Hematopoietic multipotent progenitor cell treated with erythropoietin and hydrocortisone succinate and interleukin-3 and kit ligand, for 17 days (in vitro differentiated cells): ENCODE measurements around the gene STX1B.

Source experiments
- DNase-seq: peaks from one replicate; pipeline ENCODE4 v3.0.0-alpha.2; 2015; ENCODE audit warnings: low spot score

STX1B gene

GRCh38 chr16:31010585-31011325 lies at the start of gene STX1B:
STX1B (minus strand) TSS chr16:31010638; CDS start chr16:31010396, 242 bp downstream.
- DNase-seq = no peak

DNA sequence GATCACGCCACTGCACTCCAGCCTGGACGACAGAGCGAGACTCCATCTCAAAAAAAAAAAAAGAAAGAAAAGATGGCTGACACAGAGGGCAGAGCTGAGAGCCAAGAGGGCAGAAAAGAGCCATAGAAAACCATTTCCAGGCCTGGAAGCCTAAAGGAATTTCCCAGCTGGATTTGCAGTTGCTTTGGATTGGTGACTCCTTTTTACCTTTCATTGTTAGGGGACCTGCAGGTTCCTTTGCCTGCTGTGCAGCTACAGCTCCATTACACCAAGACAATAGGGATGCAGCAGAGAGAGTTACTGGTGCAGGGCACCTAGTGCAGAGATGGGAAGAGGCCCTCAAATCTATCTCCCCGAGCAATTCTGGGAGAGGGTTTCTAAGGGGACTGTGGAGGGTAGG lies 45.2 kb upstream of the STX1B start:
- DNase-seq = no peak

GRCh38 chr16:31052114-31052513 lies 41.7 kb upstream of the STX1B start:
- peak; percentile 39 for DNase-seq

DNA sequence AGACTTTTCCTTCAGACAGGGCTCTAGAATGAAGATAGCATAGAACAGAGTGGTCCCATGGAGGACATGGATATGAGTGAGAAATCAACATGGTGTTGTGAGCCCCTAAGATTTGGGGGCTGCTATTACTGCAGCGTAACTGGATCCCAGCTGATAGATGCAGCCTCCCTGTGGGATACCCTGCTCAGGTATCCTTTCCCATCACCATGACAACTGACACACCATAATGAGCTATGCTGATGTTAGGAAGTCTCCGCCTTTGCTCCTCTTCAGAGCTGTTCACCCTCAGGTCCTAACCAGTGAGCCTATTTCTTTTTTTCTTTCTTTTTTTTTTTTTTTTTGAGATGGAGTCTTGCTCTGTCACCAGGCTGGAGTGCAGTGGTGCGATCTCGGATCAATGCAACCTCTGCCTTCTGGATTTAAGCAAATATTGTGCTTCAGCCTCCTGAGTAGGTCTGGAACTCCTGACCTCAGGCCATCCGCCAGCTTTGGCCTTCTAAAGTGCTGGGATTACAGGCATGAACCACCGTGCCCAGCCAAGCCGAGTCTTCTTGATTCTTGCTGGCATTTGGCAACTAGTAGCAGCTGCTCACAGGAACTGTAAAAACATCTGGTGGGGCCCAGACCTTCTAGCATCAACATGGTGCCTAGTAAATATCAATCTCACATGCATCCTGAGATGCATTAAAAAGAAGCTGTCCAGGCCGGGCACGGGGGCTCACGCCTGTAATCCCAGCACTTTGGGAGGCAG lies 40.0 kb upstream of the STX1B start:
- no peak for DNase-seq

DNA sequence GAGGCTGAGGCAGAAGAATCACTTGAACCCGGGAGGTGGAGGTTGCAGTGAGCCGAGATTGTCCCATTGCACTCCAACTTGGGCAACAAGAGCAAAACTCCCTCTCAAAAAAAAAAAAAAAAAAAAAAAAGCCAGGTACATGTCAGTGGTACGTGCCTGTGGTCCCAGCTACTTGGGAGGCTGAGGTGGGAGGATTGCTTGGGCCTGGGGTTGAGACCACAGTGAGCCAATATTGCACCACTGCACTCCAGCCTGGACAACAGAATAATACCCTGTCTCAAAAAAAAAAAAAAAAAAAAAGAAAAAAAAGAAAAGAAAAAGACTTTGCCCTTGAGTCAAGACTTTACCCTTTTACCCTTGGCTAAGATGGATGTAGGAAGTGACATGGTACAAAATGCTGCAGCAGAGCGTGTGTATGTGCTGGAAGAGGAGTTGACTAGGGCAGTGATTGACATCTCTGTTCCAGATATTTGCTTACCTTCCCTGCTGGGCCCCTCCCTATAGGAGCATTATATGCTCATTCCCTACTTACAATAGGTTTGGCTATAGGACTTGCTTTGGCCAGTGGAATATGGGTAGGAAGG lies 33.6 kb upstream of the STX1B start:
- DNase-seq = no peak

DNA sequence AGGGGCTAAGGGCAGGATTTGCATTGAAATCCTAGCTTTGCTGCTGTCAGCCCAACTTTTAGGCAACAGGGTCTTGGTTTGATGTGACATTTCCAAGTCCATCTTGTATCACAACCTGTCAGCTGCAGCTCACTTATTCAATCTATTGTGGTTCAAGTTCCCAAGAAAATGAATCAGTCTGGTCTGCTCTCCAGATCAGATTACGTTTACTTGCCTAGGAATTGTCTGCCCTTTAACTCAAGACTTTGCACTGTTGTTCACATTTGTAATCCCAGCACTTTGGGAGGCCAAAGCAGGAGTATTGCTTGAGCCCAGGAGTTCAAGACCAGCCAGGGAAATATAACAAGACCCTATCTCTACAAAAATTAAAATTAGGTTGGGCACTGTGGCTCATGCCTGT lies 32.9 kb upstream of the STX1B start:
- DNase-seq = no peak

DNA sequence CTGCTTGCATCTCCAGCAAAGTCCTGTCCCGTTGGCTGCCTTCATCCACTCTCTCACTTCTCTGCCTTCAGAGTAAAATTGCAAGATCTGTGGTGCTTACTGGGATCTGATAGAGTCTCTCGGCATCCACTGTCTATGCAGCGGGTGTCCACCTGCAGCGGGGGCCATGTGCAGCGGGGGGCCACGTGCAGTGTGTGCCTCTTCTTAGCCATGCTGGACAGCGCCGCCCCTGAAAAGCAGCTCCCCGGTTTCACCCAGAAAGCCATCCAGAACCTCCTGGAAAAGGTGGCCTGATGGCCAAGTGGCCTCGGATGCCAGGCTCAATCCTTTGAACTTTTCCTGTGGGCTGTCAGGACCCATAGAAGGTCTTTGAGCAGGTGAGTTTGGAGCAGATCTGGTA lies 32.4 kb upstream of the STX1B start:
- DNase-seq = no peak

DNA sequence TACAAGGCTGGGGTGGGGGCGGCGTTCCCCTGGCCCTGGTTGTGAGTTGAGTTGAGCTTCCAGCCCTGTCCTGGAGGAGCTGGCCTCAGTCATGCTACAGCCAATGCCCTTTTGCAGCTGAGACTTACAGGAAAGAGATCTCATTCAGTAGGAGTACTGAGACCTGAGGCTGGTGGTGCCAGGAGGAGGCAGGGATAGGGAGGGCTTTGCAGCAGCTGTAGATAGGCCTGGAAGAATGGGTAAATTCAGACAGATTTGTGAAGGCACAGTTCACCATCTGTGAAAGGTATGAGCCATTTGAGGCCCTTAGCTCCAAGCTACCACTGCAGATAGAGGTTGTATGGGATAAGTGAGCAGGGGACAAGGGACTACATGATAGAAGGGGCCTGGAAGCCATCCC lies 28.6 kb upstream of the STX1B start:
- DNase-seq = no peak

GRCh38 chr16:31036691-31037090 lies 26.3 kb upstream of the STX1B start:
- DNase-seq = no peak

GRCh38 chr16:31033709-31034492 lies 23.5 kb upstream of the STX1B start:
- DNase-seq = peak; percentile 96

DNA sequence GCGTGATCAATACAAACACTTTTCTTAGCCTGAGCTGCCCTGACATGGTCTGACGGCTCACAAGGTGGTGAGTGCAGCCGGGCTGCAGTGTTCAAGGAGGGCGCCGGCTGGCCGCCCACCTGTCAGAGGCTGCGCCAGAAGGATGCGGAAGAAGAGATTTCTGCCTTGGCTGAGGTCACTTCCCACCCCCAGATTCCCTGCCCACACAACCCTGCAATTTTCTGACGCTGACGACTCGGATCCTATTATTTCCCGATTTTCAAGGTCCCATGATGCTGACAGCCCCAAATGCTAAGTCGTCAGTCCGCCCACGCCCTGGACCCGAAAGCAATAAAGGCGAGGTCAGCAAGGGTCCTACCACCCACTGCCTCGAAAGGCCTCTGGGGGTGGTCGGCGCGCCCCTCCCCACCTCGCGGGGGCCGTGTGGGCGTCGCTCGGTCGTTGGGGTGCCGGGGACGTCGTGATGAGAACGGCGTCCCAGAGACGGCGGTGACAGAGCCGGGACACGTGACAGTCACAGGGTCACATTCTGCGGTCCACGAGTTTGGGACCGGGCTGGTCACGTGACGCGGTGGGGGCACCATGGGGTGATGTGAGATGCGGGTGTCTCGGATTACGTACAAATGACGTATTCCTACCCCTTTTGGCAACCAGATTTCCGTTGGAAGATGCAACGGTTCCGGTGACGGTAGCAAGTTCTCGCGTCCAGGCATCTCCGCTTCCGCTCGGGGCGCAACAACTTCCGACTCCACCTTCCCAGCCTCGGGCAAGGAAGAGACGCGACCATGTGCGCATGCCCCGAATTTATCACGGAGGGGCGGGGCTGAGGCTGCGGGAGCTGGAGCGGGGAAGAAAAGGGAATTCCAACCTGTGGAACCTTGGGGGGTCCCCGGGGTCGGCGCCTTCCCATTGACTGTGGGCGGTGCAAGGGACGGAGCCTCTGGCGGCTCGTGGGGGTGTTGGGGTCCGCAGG lies 22.6 kb upstream of the STX1B start, which contains the start of gene STX4:
Gene STX4 (plus strand): TSS at position 823 of the 973 bp plus-strand sequence. CDS start 248 bp downstream, outside the sequence.
- peak; percentile 99 for DNase-seq

DNA sequence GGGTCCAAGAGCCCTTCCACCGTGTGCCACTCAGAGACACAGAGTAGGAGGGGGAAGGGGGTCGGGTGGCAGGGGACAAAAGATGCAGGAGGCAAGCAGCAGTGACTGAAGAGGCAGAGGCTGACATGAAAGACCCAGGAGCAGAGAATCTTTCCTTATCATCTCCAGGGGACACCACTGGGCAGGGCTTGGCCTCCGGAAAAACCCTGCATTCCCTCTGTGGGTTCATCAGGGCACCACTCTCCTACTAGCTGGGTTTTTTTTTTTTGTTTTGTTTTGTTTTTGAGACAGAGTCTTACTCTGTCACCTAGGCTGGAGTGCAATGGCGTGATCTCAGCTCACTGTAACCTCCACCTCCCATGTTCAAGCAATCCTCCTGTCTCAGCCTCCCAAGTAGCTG lies 20.8 kb upstream of the STX1B start:
- peak; percentile 36 for DNase-seq

DNA sequence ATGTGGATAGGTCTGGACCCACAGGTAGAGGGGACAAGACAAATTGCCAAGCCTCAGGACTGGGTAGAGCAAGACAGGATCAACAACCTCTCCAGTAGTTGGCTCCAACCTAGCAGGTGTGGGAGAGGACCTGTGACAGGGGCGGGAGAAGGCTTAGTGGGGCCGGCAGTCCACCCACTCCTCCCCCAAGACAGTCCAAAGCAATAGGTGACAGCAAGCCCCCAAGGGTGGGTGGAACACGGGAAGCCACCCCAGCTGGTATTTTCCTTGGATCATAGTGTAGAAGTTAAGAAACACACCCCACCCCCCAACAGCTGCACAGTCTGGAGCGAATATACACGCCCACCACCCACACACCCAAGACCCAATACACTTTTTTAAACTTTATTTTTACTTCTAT lies 18.8 kb upstream of the STX1B start:
- no peak for DNase-seq

DNA sequence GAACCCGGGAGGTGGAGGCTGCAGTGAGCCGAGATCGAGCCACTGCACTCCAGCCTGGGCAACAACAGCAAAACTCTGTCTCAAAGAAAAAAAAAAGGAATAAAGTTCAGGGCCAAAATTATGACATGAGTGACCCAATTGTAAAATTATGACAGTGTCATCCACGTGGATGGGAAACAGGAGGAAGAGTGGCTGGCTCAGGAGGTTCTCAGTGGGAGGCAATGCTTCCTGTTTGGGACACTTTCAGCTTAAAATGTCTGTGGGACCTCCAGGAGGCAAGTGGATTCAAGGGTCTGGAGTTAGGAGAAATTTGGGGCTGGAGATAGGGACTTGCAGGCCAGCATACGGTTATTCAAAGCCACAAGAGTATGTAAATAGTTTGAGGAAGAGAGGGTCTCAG lies 14.9 kb upstream of the STX1B start:
- DNase-seq = no peak

DNA sequence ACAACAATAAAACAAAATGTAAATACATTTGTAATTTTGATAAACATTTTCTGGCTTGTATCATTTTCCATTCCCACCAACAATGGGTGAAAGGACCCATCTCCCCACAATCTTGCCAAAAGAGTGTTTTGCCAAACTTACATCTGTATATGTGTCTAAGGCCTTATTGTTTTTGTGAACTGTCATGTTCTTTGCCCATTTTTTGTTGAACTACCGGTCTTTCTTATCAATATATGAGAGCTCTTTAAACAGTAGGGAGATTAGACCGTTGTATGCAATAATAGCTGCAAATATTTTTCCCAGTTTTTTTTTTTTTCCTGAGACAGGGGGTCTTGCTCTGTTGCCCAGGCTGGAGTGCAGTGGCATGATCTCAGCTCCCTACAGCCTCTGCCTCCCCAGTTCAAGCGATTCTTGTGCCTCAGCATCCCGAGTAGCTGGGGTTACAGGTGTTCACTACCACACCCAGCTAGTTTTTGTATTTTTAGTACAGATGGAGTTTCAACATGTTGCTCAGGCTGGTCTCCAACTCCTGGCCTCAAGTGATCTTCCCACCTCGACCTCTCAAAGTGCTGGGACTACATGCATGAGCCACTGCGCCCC lies 13.3 kb upstream of the STX1B start:
- DNase-seq = no peak

DNA sequence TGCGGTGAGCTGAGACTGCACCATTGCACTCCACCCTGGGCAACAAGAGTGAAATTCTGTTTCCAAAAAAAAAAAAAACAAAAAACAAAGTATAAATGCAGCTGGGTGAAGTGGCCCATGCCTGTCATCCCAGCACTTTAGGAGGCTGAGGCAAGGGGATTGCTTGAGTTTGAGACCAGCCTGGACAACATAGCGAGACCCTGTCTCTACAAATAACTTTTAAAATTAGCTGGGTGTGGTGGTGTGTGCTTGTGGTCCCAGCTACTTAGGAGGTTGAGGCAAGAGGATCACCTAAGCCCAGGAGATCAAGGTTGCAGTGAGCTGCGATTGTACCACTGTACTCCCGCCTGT lies 12.8 kb upstream of the STX1B start:
- DNase-seq = no peak

DNA sequence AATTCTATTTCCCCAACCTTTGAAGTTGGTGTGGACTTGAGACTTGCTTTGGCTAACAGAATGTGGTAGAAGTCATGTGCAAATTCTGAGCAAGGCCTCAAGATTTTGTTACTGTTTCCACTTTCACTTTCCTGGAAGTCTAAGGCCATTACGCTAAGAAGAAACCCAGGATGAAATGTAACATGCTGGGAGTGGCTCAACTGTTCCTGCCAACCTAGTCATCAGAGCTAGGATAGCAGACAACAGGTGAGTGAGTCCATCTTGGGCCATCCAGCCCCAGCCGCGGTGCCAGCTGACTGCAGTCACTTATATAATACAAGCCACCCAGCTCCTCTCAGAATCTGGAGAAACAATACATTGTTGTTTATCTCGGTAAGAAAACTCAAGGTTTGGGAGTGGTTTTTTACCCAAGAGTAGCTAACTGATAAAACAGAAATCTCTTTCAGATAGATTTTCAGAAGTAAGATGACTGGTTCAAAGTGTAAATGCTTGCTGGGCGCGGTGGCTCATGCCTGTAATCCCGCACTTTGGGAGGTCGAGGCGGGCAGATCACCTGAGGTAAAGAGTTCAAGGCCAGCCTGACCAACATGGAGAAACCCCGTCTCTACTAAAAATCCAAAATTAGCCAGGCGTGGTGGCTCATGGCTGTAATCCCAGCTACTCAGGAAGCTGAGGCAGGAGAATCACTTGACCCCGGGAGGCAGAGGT lies 12.3 kb upstream of the STX1B start:
- DNase-seq = no peak

- no peak for DNase-seq
These were observed 10.1 kb upstream of the STX1B start for GRCh38 chr16:31020536-31020935.

DNA sequence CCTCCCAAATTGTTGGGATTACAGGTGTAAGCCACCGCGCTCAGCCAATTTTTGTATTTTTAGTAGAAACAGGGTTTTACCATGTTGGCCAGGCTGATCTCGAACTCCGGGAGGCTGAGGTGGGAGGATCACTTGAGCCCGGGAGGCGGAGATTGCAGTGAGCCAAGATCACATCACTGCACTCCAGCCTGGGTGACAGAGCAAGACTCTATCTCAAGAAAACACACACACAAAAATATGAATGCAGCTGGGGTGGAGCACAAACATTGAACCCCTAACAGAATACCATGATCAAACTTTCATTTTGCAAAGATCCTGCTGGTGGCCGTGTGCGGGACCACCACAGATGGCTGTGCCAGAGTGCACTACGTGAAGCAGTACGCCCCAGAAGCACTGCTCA lies 7.3 kb upstream of the STX1B start:
- DNase-seq = peak; percentile 72

DNA sequence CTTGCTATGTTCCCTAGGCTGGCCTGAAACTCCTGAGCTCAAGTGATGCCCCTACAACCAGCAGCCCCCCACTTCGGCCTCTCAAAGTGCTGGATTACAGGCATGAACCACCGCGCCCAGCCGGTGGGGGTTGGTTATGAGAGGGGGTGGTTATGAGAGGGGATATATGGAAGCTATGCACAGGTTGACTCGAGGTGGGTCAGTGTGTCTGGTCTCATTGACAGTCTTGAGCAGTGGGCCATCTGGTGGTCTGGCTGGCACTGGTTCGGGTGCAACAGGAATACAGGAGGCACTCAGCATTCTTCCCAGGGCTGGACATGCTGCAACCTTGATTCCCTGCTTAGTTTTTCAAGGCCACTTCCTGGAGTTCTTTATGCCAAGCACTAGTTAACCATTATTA lies 5.6 kb upstream of the STX1B start:
- no peak for DNase-seq
